K562 (cell line): ENCODE data around the gene DNAJC2. TPM values are rescaled to one million over a fixed set of nuclear protein-coding genes. Genes with fewer than 3 reads are reported as not detected.

Source experiments
- CHAMP1 ChIP-seq: fragments of 450-650 bp; IDR thresholded peaks from 2 replicates; pipeline ENCODE4 v1.6.1; 2016; ENCODE audit warnings: mild to moderate bottlenecking
- CHCHD3 ChIP-seq: fragments of 250-450 bp; sonication (Bioruptor Pico); IDR thresholded peaks from 2 replicates; pipeline ENCODE4 v2.1.2; 2022; ENCODE audit warnings: mild to moderate bottlenecking
- FOXK1 ChIP-seq: sonication (generic); formaldehyde crosslinking; IDR thresholded peaks from 2 replicates; pipeline ENCODE4 v1.8.0; 2022; ENCODE audit warnings: missing genetic modification reagents, mild to moderate bottlenecking, borderline replicate concordance
- IRF9 ChIP-seq: fragments of 450-650 bp; IDR thresholded peaks from 2 replicates; pipeline ENCODE4 v1.6.1; 2016; ENCODE audit warnings: missing biosample characterization, missing genetic modification characterization
- MGA ChIP-seq: fragments of 450-650 bp; IDR thresholded peaks from 2 replicates; pipeline ENCODE4 v1.6.1; 2016; ENCODE audit warnings: mild to moderate bottlenecking, moderate library complexity
- NRF1 ChIP-seq, 2 experiments: fragments of 450-650 bp; IDR thresholded peaks in 1 of 2; conservative IDR thresholded peaks in 1 of 2; 2 replicates each; pipeline ENCODE4 v1.6.1; 2014; ENCODE audit warnings: mild to moderate bottlenecking in 2 of 2
- STAG1 ChIP-seq: sonication (generic); formaldehyde crosslinking; IDR thresholded peaks from 2 replicates; pipeline ENCODE4 v1.5.0; 2020; ENCODE audit warnings: missing genetic modification reagents, borderline replicate concordance
- TGIF2 ChIP-seq: sonication (generic); formaldehyde crosslinking; IDR thresholded peaks from 2 replicates; pipeline ENCODE4 v1.8.1; 2022; ENCODE audit warnings: mild to moderate bottlenecking, missing genetic modification reagents, moderate library complexity
- THRA ChIP-seq: fragments of 450-650 bp; IDR thresholded peaks from 2 replicates; pipeline ENCODE4 v1.6.1; 2017; ENCODE audit warnings: mild to moderate bottlenecking, moderate library complexity
- ZNF12 ChIP-seq: sonication (generic); formaldehyde crosslinking; IDR thresholded peaks from 2 replicates; pipeline ENCODE4 v1.4.0; 2020; ENCODE audit warnings: mild to moderate bottlenecking, missing genetic modification reagents
- polyA plus RNA-seq, 8 experiments: library from polyadenylated mRNA; depleted of rRNA in 4 of 8; stranded (reverse) in 5 of 8; unstranded in 3 of 8; fragments of >200 nt; fragmentation: Nextera tagmentation in 2 of 8; fragmentation: Illumina TruSeq in 1 of 8; extraction: Ambion mirVana in 2 of 8; extraction: Trizol in 1 of 8; gene quantifications; 2 replicates each; pipeline versions ENCODE4 v1.2.1 to v1.2.3, GENCODE V29; 2011 to 2014; ENCODE audit warnings: inconsistent platforms in 1 of 8, missing spikeins in 1 of 8
- total RNA-seq, 7 experiments: library from RNA; depleted of rRNA in 6 of 7; stranded (reverse); fragments of >200 nt in 6 of 7; fragmentation: Illumina TruSeq in 2 of 7; extraction: Trizol in 2 of 7; gene quantifications; 2 replicates each; pipeline versions ENCODE4 v1.2.1 to v1.2.3, GENCODE V29; 2011 to 2021; ENCODE audit warnings: low replicate concordance in 1 of 7

The DNAJC2 gene
- total and polyA plus RNA-seq, 9 of the 15 experiments (the other 6 are each of a cell fraction or from before 2014, with no cell fraction given) = 40.2 to 157 (median 92.1) TPM

- TF ChIP-seq ZNF12 (CRISPR knock-in tag) = no peak
- TF ChIP-seq CHCHD3 (CRISPR knock-in tag) = no peak
- no peak for TF ChIP-seq MGA
- TF ChIP-seq TGIF2 (CRISPR knock-in tag) = no peak
- TF ChIP-seq CHAMP1 = no peak
- TF ChIP-seq THRA = no peak
- no peak for TF ChIP-seq NRF1 (conservative IDR thresholded peaks at IDR 0.05 in 1 of 2, IDR thresholded peaks at IDR 0.05 in 1 of 2)
- no peak for TF ChIP-seq IRF9
- TF ChIP-seq STAG1 (CRISPR knock-in tag) = no peak
- TF ChIP-seq FOXK1 = no peak
These were observed 36.0 kb upstream of the DNAJC2 start (continued) for GRCh38 chr7:103380395-103381191.
